ENCODE data around the gene ITPR2.

GRCh38 chr12:26466726-26467125 lies 366.3 kb downstream of the ITPR2 start:
- TF ChIP-seq JUND (IDR thresholded peaks at IDR 0.05) = no peak
- no peak for TF ChIP-seq CTCF (IDR thresholded peaks at IDR 0.05; ENCODE audit: low read depth, low read length, missing input control)
- TF ChIP-seq TAF1 (conservative IDR thresholded peaks at IDR 0.05) = no peak
- TF ChIP-seq YY1 (IDR thresholded peaks at IDR 0.05) = no peak
- TF ChIP-seq SP1 (IDR thresholded peaks at IDR 0.05) = no peak
